H9 (cell line): ENCODE results near the gene PLA2G5. TPM values are rescaled to one million over a fixed set of nuclear protein-coding genes. Genes with fewer than 3 reads are reported as not detected.

Experiments
- DNase-seq: peaks from one replicate; pipeline ENCODE4 v3.0.0-alpha.2; 2017
- H2AFZ ChIP-seq: one replicate; pipeline ENCODE4 v1.6.1; 2013; ENCODE audit warnings: mild to moderate bottlenecking, low read length, control low read depth, moderate library complexity
- H2AK5ac ChIP-seq: 2 replicates; pipeline ENCODE4 v1.6.1; 2013; ENCODE audit warnings: low read length, control low read depth, mixed read lengths; ENCODE audit not compliant: insufficient read length
- H2BK120ac ChIP-seq: one replicate; pipeline ENCODE4 v1.6.1; 2013; ENCODE audit warnings: low read depth, mild to moderate bottlenecking, low read length, control low read depth, inconsistent platforms; ENCODE audit not compliant: poor library complexity, severe bottlenecking
- H2BK12ac ChIP-seq: 2 replicates; pipeline ENCODE4 v1.6.1; 2013; ENCODE audit warnings: low read length, control low read depth, mixed read lengths, low read depth; ENCODE audit not compliant: insufficient read length
- H2BK15ac ChIP-seq: 2 replicates; pipeline ENCODE4 v1.6.1; 2013; ENCODE audit warnings: low read depth, low read length, control low read depth
- H2BK20ac ChIP-seq: one replicate; pipeline ENCODE4 v1.6.1; 2013; ENCODE audit warnings: low read depth, mild to moderate bottlenecking, low read length, control low read depth, inconsistent platforms; ENCODE audit not compliant: poor library complexity, severe bottlenecking
- H2BK5ac ChIP-seq: 2 replicates; pipeline ENCODE4 v1.6.1; 2013; ENCODE audit warnings: low read length, control low read depth, mixed read lengths; ENCODE audit not compliant: insufficient read length
- H3K14ac ChIP-seq: 2 replicates; pipeline ENCODE4 v1.6.1; 2013; ENCODE audit warnings: low read length, control low read depth; ENCODE audit not compliant: insufficient read depth
- H3K18ac ChIP-seq: 2 replicates; pipeline ENCODE4 v1.6.1; 2013; ENCODE audit warnings: low read depth, mild to moderate bottlenecking, mixed read lengths, low read length, control low read depth; ENCODE audit not compliant: insufficient read length
- H3K23ac ChIP-seq: 2 replicates; pipeline ENCODE4 v1.6.1; 2013; ENCODE audit warnings: low read length, control low read depth, mixed read lengths, low read depth; ENCODE audit not compliant: insufficient read length
- H3K23me2 ChIP-seq: 2 replicates; pipeline ENCODE4 v1.6.1; 2013; ENCODE audit warnings: low read depth, mild to moderate bottlenecking, mixed read lengths, low read length, control low read depth; ENCODE audit not compliant: insufficient read length, poor library complexity, severe bottlenecking
- H3K27ac ChIP-seq: 2 replicates; pipeline ENCODE4 v1.5.1; 2013; ENCODE audit warnings: low read length, control low read depth, mixed read lengths, low read depth; ENCODE audit not compliant: insufficient read length
- H3K27me3 ChIP-seq: 2 replicates; pipeline ENCODE4 v1.6.1; 2013; ENCODE audit warnings: low read length, control low read depth, inconsistent platforms; ENCODE audit not compliant: insufficient read depth
- H3K4ac ChIP-seq: 2 replicates; pipeline ENCODE4 v1.6.1; 2013; ENCODE audit warnings: low read depth, mild to moderate bottlenecking, control low read depth, inconsistent platforms, low read length, moderate library complexity
- H3K4me1 ChIP-seq: 2 replicates; pipeline ENCODE4 v1.6.1; 2013; ENCODE audit warnings: low read length, control low read depth, inconsistent platforms; ENCODE audit not compliant: insufficient read depth
- H3K4me2 ChIP-seq: 2 replicates; pipeline ENCODE4 v1.6.1; 2013; ENCODE audit warnings: low read length, control low read depth, mixed read lengths; ENCODE audit not compliant: insufficient read length, insufficient read depth
- H3K56ac ChIP-seq: 2 replicates; pipeline ENCODE4 v1.6.1; 2013; ENCODE audit warnings: low read depth, mild to moderate bottlenecking, mixed read lengths, low read length, control low read depth; ENCODE audit not compliant: insufficient read length
- H3K79me1 ChIP-seq: 2 replicates; pipeline ENCODE4 v1.6.1; 2013; ENCODE audit warnings: low read depth, mild to moderate bottlenecking, moderate library complexity, low read length, control low read depth, inconsistent platforms; ENCODE audit not compliant: insufficient read depth, poor library complexity, severe bottlenecking
- H3K79me2 ChIP-seq: 2 replicates; pipeline ENCODE4 v1.6.1; 2013; ENCODE audit warnings: low read length, control low read depth, inconsistent platforms; ENCODE audit not compliant: insufficient read depth
- H3K9ac ChIP-seq: 2 replicates; pipeline ENCODE4 v1.6.1; 2013; ENCODE audit warnings: low read length, control low read depth, mixed read lengths; ENCODE audit not compliant: insufficient read length; ENCODE audit errors: extremely low read depth
- H3K9me3 ChIP-seq: one replicate; pipeline ENCODE4 v1.6.1; 2013; ENCODE audit warnings: low read depth, low read length, inconsistent platforms; ENCODE audit not compliant: control insufficient read depth
- H3T11ph ChIP-seq: one replicate; pipeline ENCODE4 v1.6.1; 2013; ENCODE audit warnings: mild to moderate bottlenecking, low read length, control low read depth, inconsistent platforms
- H4K20me1 ChIP-seq: one replicate; pipeline ENCODE4 v1.6.1; 2013; ENCODE audit not compliant: control insufficient read depth, insufficient read length, insufficient read depth
- H4K5ac ChIP-seq: 2 replicates; pipeline ENCODE4 v1.6.1; 2013; ENCODE audit warnings: low read depth, mild to moderate bottlenecking, mixed read lengths, low read length, control low read depth; ENCODE audit not compliant: insufficient read length
- H4K8ac ChIP-seq: replicated peaks from 2 replicates; pipeline ENCODE4 v1.6.1; 2013; ENCODE audit warnings: low read length, control low read depth, mixed read lengths, low read depth; ENCODE audit not compliant: insufficient read length
- H4K91ac ChIP-seq: 2 replicates; pipeline ENCODE4 v1.6.1; 2013; ENCODE audit warnings: low read depth, mild to moderate bottlenecking, moderate library complexity, mixed read lengths, low read length, control low read depth; ENCODE audit not compliant: insufficient read length
- H3K27ac Mint-ChIP-seq, 3 experiments: 2 replicates in 2 of 3; 3 replicates in 1 of 3; pipeline ENCODE4 v1.8.0; 2020 to 2021; ENCODE audit warnings: mixed read lengths in 3 of 3, mild to moderate bottlenecking in 1 of 3, moderate library complexity in 1 of 3
- H3K27me3 Mint-ChIP-seq: 2 replicates; pipeline ENCODE4 v1.8.0; 2021; ENCODE audit warnings: low read depth, mild to moderate bottlenecking, moderate library complexity, mixed read lengths
- H3K36me3 Mint-ChIP-seq, 3 experiments: 2 replicates in 2 of 3; 3 replicates in 1 of 3; pipeline ENCODE4 v1.8.0; 2020 to 2021; ENCODE audit warnings: low read depth in 3 of 3, mixed read lengths in 3 of 3; ENCODE audit not compliant: insufficient read depth in 1 of 3
- H3K4me1 Mint-ChIP-seq, 2 experiments: 2 replicates each; pipeline ENCODE4 v1.8.0; 2020; ENCODE audit warnings: mixed read lengths in 2 of 2
- H3K4me3 Mint-ChIP-seq, 2 experiments: 2 replicates in 1 of 2; 3 replicates in 1 of 2; pipeline ENCODE4 v1.8.0; 2020 to 2021; ENCODE audit warnings: mild to moderate bottlenecking in 2 of 2, mixed read lengths in 2 of 2, moderate library complexity in 1 of 2
- H3K9me3 Mint-ChIP-seq, 2 experiments: 2 replicates in 1 of 2; 3 replicates in 1 of 2; pipeline ENCODE4 v1.8.0; 2020; ENCODE audit warnings: mild to moderate bottlenecking in 2 of 2, mixed read lengths in 2 of 2, moderate library complexity in 1 of 2
- CTCF ChIP-seq: fragments of 200-600 bp; sonication (generic); conservative IDR thresholded peaks from 3 replicates; pipeline ENCODE4 v1.8.0; 2021; ENCODE audit warnings: antibody characterized with exemption, mild to moderate bottlenecking
- whole genome bisulfite sequencing: extraction: QIAGEN DNeasy Blood & Tissue Kit; methylation state at CpG from one replicate; pipeline ENCODE4 v1.1.7; 2013; ENCODE audit warnings: missing lambda C conversion rate, low lambda C conversion rate, mixed read lengths; ENCODE audit not compliant: insufficient read length; ENCODE audit errors: extremely low coverage; 5-methylcytosine and 5-hydroxymethylcytosine counted together
- total RNA-seq: library from RNA; stranded (reverse); gene quantifications from 2 replicates; pipeline ENCODE4 v1.2.1, GENCODE V29; 2021

The PLA2G5 gene
- total RNA-seq, 1 experiment from 2014 or later: not detected

DNA sequence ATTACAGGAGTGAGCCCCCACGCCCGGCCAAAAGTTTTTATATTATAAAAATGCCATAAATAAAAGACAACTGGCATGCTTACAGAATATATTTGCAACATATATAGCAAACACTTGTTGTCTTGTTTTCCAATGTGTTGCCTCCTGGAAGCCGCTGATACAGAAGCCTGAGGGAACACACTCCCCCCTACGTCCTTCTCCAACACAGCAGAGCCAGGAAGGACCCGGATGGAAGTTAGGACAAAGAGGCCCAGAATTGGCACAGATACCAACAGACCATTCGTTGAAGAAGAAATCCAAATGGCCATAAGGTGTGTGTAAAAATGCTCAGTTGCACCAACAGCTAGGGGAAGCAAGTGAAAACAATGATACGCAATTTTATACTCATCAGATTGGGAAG lies 1.3 kb upstream of the PLA2G5 start:
- Mint-ChIP-seq H3K9me3 (no peaks in the 10 kb centered on the region), H3K4me1 (peaks cover 0 to 3% of the 10 kb centered on the region in 2 experiments; a peak in 2 of 4 replicates), H3K4me3 (no peak overlapping the region), H3K27ac (no peak overlapping the region), H3K36me3 (no peaks in the 10 kb centered on the region), H3K27me3 (peaks cover under 1% of the 10 kb centered on the region)
- H3K27me3 ChIP-seq: no peaks in the 10 kb centered on the region
- H3K23me2 ChIP-seq: no peaks in the 10 kb centered on the region
- no peak overlapping the region for H4K8ac ChIP-seq
- WGBS: no CpG with 5 or more reads among the region's 7 CpGs
- H2BK20ac ChIP-seq: no peak overlapping the region
- H4K5ac ChIP-seq: no peak overlapping the region
- no peak overlapping the region for H2BK120ac ChIP-seq
- no peaks in the 10 kb centered on the region for H3K79me2 ChIP-seq
- no peak overlapping the region for H3K56ac ChIP-seq
- no peak overlapping the region for H4K91ac ChIP-seq
- no peak overlapping the region for H3K27ac ChIP-seq
- no peak overlapping the region for H2BK12ac ChIP-seq
- H3K79me1 ChIP-seq: no peaks in the 10 kb centered on the region
- no peak overlapping the region for H3K9ac ChIP-seq
- H2BK5ac ChIP-seq: no peak overlapping the region
- H2AFZ ChIP-seq: no peak overlapping the region
- H3K23ac ChIP-seq: no peak overlapping the region
- no peak overlapping the region for H3K4ac ChIP-seq
- H2AK5ac ChIP-seq: no peak overlapping the region
- no peak overlapping the region for H3T11ph ChIP-seq
- H3K4me1 ChIP-seq: no peaks in the 10 kb centered on the region
- H3K4me2 ChIP-seq: no peak overlapping the region
- no peak for TF ChIP-seq CTCF
- no peak overlapping the region for H3K14ac ChIP-seq
- no peak for DNase-seq
- no peaks in the 10 kb centered on the region for H3K9me3 ChIP-seq
- H2BK15ac ChIP-seq: no peak overlapping the region
- no peaks in the 10 kb centered on the region for H4K20me1 ChIP-seq
- H3K18ac ChIP-seq: no peak overlapping the region
